HepG2 (cell line): ENCODE results near the gene FKBP8. TPM values are rescaled to one million over a fixed set of nuclear protein-coding genes. Genes with fewer than 3 reads are reported as not detected.
A peak's percentile ranks its signal among the peaks of the same experiment; 100 is the strongest.

Experiments
- CBX1 ChIP-seq: IDR thresholded peaks from one replicate; pipeline ENCODE4 v1.6.1; 2016; ENCODE audit warnings: antibody characterized with exemption, low read depth
- CC2D1A ChIP-seq: sonication (generic); formaldehyde crosslinking; IDR thresholded peaks from 2 replicates; pipeline ENCODE4 v1.8.1; 2023; ENCODE audit warnings: mild to moderate bottlenecking, missing genetic modification reagents
- LCORL ChIP-seq, 2 experiments: fragments of 450-650 bp in 1 of 2; sonication (generic) in 1 of 2; formaldehyde crosslinking in 1 of 2; IDR thresholded peaks; 2 replicates each; pipeline versions ENCODE4 v1.5.0 to v1.6.1; 2017 to 2020; ENCODE audit warnings: antibody characterized with exemption in 1 of 2, missing genetic modification reagents in 1 of 2
- MTA3 ChIP-seq: sonication (generic); formaldehyde crosslinking; IDR thresholded peaks from 2 replicates; pipeline ENCODE4 v1.4.0; 2020; ENCODE audit warnings: missing genetic modification reagents
- NFYC ChIP-seq: IDR thresholded peaks from 2 replicates; pipeline ENCODE4 v1.6.1; 2016; ENCODE audit warnings: missing genetic modification reagents, missing compliant biosample characterization
- PLRG1 ChIP-seq: fragments of 450-650 bp; conservative IDR thresholded peaks from 2 replicates; pipeline ENCODE4 v1.6.1; 2016
- SMAD1 ChIP-seq: sonication (generic); formaldehyde crosslinking; IDR thresholded peaks from 2 replicates; pipeline ENCODE4 v1.4.0; 2020; ENCODE audit warnings: missing genetic modification reagents, low read depth, mild to moderate bottlenecking, borderline replicate concordance
- TMF1 ChIP-seq: sonication (generic); formaldehyde crosslinking; IDR thresholded peaks from 2 replicates; pipeline ENCODE4 v1.8.1; 2022; ENCODE audit warnings: low read depth, missing genetic modification reagents
- ZBTB14 ChIP-seq: sonication (generic); formaldehyde crosslinking; IDR thresholded peaks from 2 replicates; pipeline ENCODE4 v1.4.0; 2020; ENCODE audit warnings: missing genetic modification reagents
- ZFP91 ChIP-seq: sonication (generic); formaldehyde crosslinking; IDR thresholded peaks from 2 replicates; pipeline ENCODE4 v1.9.0; 2022; ENCODE audit warnings: missing genetic modification reagents, mild to moderate bottlenecking, borderline replicate concordance
- ZNF280D ChIP-seq: sonication (generic); formaldehyde crosslinking; IDR thresholded peaks from 2 replicates; pipeline ENCODE4 v1.5.1; 2020; ENCODE audit warnings: mild to moderate bottlenecking, missing genetic modification reagents
- ZNF350 ChIP-seq: sonication (generic); formaldehyde crosslinking; IDR thresholded peaks from 2 replicates; pipeline ENCODE4 v1.4.0; 2020; ENCODE audit warnings: mild to moderate bottlenecking, low read depth, missing genetic modification reagents, borderline replicate concordance
- polyA plus RNA-seq, 8 experiments: library from polyadenylated mRNA; depleted of rRNA in 3 of 8; stranded (reverse) in 7 of 8; unstranded in 1 of 8; fragments of >200 nt; fragmentation: Illumina TruSeq in 4 of 8; extraction: Trizol in 4 of 8; gene quantifications; 2 replicates each; pipeline versions ENCODE4 v1.2.1 to v1.2.3, GENCODE V29; 2011 to 2016; ENCODE audit warnings: low read depth in 4 of 8, missing spikeins in 1 of 8, mixed read lengths in 1 of 8; ENCODE audit not compliant: insufficient read depth in 1 of 8
- total RNA-seq, 5 experiments: library from RNA; depleted of rRNA; stranded (reverse); fragments of >200 nt; fragmentation: Illumina TruSeq; extraction: Trizol; gene quantifications; 2 replicates each; pipeline ENCODE4 v1.2.3, GENCODE V29; 2016; ENCODE audit warnings: low read depth in 1 of 5
- TF ChIP-seq, protein P1 (sequence below): sonication (generic); formaldehyde crosslinking; IDR thresholded peaks from 2 replicates; pipeline ENCODE4 v1.4.0; 2020; ENCODE audit warnings: missing genetic modification reagents, borderline replicate concordance

Gene FKBP8
- total and polyA plus RNA-seq, 2 of the 13 experiments (the other 11 are each of a cell fraction or from before 2014, with no cell fraction given) = 81.7 to 93.9 TPM

- peak; percentile 52 for TF ChIP-seq TMF1 (CRISPR knock-in tag)
- no peak for TF ChIP-seq CC2D1A
- TF ChIP-seq ZNF350 (CRISPR knock-in tag) = peak; percentile 6
- no peak; the same call in none of the 2 replicates for TF ChIP-seq ZBTB14 (CRISPR knock-in tag)
- TF ChIP-seq MTA3 (CRISPR knock-in tag) = no peak
- TF ChIP-seq, protein P1, sequence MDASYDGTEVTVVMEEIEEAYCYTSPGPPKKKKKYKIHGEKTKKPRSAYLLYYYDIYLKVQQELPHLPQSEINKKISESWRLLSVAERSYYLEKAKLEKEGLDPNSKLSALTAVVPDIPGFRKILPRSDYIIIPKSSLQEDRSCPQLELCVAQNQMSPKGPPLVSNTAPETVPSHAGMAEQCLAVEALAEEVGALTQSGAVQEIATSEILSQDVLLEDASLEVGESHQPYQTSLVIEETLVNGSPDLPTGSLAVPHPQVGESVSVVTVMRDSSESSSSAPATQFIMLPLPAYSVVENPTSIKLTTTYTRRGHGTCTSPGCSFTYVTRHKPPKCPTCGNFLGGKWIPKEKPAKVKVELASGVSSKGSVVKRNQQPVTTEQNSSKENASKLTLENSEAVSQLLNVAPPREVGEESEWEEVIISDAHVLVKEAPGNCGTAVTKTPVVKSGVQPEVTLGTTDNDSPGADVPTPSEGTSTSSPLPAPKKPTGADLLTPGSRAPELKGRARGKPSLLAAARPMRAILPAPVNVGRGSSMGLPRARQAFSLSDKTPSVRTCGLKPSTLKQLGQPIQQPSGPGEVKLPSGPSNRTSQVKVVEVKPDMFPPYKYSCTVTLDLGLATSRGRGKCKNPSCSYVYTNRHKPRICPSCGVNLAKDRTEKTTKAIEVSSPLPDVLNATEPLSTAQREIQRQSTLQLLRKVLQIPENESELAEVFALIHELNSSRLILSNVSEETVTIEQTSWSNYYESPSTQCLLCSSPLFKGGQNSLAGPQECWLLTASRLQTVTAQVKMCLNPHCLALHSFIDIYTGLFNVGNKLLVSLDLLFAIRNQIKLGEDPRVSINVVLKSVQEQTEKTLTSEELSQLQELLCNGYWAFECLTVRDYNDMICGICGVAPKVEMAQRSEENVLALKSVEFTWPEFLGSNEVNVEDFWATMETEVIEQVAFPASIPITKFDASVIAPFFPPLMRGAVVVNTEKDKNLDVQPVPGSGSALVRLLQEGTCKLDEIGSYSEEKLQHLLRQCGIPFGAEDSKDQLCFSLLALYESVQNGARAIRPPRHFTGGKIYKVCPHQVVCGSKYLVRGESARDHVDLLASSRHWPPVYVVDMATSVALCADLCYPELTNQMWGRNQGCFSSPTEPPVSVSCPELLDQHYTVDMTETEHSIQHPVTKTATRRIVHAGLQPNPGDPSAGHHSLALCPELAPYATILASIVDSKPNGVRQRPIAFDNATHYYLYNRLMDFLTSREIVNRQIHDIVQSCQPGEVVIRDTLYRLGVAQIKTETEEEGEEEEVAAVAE (CRISPR knock-in tag) = no peak; the same call in 1 of the 2 replicates
- TF ChIP-seq CBX1 = no peak
- TF ChIP-seq LCORL (IDR thresholded peaks at IDR 0.05) = no peak
- TF ChIP-seq LCORL (CRISPR knock-in tag; IDR thresholded peaks at IDR 0.05) = peak; percentile 37
- TF ChIP-seq PLRG1 = no peak
- TF ChIP-seq ZFP91 (CRISPR knock-in tag) = peak; percentile 90
- no peak for TF ChIP-seq NFYC (CRISPR knock-in tag)
- 0 out of 2 replicates have a peak, but pooled peaks have one; percentile 78 for TF ChIP-seq SMAD1
- TF ChIP-seq ZNF280D (CRISPR knock-in tag) = no peak; the same call in 1 of the 2 replicates
Observed at GRCh38 chr19:18588611-18589379, 45.4 kb upstream of the FKBP8 start, which contains the start of gene REX1BD (continued).
